22Rv1 (cell line): ENCODE data around the gene MPRIP.

Experiments
- CTCF ChIP-seq: fragments of 450-650 bp; IDR thresholded peaks from 2 replicates; pipeline ENCODE4 v1.5.1; 2017; ENCODE audit warnings: mild to moderate bottlenecking
- ZFX ChIP-seq: fragments of 450-650 bp; IDR thresholded peaks from 2 replicates; pipeline ENCODE4 v1.6.1; 2017; ENCODE audit warnings: antibody characterized with exemption, borderline replicate concordance

DNA sequence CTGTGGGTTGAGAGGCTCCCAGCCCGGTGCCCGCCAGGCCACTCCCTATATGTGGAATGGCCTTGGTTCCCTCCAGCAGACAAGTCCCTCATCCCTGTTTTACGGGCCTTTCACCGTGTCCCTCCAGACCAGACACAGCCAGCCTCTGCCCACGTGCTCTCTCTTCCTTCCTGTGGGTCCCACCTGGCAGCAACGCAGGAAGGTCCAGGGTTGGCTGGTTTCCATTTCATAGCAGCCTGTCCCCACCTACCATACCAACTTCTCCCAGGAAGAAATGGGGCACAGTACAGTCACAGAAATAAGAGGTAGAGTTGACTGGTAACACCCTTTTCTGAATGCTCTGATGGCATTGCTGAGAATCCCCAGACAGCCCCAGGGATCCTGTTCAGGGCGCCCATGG lies 128.9 kb downstream of the MPRIP start:
- no peak for TF ChIP-seq CTCF
- TF ChIP-seq ZFX = no peak
